Activated CD4-positive, alpha-beta T cell treated with anti-CD3 and anti-CD28 coated beads, Interleukin-2, amount 50 U/mL, for 1 hour (primary cell): Measurements from ENCODE around the gene MLLT10.
A peak's percentile ranks its signal among the peaks of the same experiment; 100 is the strongest.
"Not testable (repeated sequence)": the region's sequence is repeated elsewhere in the genome, so short reads cannot be mapped to it uniquely, and the experiment has no call there.

ENCODE experiments used
- DNase-seq: peaks from one replicate; pipeline ENCODE4 v3.0.0-alpha.2; 2020

Gene MLLT10

GRCh38 chr10:21529032-21529910 is 4.8 kb upstream of the MLLT10 start:
- no peak for DNase-seq

DNA sequence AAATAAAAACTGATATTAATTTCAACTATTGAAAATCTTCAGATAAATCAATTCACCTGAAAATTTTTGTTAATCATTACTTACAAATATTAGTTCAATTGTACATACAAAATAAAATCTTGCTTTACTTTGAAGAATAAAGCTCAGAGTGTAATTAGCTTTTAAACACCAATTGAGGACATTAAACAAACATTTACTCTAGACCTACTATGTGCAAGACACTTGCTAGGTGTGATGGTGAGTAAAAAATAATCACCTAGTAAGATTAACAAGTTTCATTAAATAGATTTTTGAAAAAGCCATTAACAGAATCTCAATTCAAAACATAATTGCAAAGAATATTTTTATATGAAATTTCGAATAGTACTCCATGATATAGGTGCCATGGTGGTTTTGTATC is 3.9 kb upstream of the MLLT10 start:
- no peak for DNase-seq

DNA sequence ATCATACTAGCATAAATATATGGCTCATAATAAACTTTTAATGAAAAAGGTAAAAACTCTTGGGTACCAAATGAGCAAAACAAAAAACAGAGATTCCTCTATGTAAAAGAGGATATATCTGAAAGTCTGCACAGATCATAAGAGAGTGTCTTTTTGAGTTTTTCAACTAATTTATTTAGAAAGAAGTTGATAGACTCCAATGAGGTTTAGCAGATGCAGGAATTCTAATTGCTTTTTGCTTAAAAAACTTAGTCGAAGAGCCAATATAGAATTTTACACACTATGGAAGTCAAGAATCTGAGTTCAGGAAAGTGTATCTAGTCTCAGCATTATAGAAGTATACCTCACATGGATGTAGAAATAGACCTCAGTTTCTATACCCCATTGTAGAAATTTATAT is 3.4 kb upstream of the MLLT10 start:
- no peak for DNase-seq

GRCh38 chr10:21531164-21531563 is 2.9 kb upstream of the MLLT10 start:
- no peak for DNase-seq

- no peak for DNase-seq
Observed at GRCh38 chr10:21532694-21533466, 1.2 kb upstream of the MLLT10 start.

- no peak for DNase-seq
Observed at GRCh38 chr10:21534280-21534586, 201 bp downstream of the MLLT10 start.

DNA sequence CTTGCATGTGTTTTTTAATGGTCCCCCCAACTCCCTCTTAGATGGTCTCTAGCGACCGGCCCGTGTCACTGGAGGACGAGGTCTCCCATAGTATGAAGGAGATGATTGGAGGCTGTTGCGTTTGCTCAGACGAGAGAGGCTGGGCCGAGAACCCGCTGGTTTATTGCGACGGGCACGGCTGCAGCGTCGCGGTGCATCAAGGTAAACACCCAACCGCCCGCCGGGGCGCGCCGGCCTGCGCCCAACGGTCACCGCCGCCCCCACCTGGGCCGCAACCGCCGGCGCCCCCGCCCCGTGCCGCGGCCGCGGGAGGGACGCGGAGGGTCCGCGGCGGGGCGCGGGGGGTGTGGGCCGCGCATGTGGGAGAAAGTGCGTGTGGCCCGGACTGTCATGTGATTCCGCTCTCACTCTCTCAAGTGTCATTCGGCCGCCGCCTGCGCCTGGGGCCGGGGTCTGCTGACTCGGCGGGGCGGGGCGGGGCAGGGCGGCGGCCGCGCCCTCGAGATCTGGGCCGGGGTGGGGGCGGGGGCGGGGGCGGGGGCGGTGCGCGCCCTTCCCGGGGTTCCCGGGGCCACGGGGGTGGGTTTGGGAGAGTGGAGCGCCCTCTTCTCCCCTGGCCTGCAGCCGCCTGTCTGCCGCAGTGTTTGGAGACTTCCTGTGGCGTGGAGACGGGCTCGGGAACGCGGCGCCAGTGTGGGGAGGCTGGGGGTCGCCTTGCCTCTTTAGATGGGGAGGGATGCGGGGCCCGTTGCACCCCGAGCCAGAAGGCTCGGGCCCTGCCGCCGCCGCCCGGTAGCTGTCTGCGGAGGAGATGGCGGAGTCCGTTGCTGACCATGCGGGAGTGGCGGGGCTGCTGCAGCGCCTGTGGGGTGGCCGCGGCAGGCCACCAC is 817 bp downstream of the MLLT10 start:
- peak; percentile 52 for DNase-seq

DNA sequence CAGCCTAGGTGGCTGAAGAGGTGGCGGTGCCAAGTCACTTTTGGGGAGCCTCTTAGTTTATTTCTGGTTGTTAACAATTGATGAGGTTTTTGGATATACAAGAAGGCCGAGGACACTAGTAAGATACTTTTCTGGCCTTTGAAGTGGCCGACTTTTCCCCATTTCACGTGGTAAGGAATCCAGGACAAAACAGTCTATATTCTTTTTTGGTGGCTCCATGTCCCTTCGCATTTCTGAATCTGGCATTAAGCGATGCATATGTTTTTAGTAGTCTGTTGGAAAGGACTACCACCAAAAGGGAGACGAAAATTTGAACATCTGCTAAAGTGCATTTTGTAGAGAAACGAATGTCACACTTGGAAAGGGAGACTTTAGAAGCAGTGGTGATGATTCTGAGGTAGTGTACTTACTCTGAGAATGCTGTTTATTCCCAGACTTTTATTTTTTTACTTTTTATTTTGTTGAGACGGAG is 1.5 kb downstream of the MLLT10 start:
- DNase-seq: no peak

DNA sequence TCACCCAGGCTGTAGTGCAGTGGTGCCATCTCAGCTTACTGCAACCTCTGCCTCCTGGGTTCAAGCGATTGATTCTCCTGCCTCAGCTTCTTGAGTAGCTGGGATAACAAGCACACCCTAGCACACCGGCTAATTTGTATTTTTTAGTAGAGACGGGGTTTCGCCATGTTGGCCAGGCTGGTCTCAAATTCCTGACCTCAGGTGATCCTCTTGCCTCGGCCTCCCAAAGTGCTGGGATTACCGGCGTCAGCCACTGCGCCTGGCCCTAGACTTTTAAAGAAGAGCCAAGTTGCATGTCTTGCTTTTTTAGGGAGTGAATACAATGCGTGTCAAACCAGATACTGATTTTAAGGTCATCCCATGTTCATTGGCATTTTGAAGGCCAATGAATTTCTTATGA is 1.9 kb downstream of the MLLT10 start:
- DNase-seq: not testable (repeated sequence)

GRCh38 chr10:21536874-21537273 is 2.8 kb downstream of the MLLT10 start:
- DNase-seq: no peak

DNA sequence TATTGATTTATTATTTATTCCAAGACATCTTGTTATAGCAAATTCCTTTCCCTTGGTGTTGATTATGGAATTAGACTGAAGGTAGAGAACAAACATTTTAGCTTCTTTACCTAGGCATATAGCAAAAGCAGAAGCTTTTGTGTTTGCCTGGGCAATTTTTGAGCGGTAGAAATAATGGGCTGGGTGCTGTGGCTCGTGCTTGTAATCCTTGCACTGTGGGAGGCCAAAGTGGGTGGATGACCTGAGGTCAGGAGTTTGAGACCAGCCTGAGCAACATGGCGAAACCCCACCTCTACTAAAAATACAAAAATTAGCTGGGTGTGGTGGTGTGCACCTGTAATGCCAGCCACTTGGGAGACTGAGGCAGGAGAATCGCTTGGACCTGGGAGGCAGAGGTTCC is 6.7 kb downstream of the MLLT10 start:
- DNase-seq: not testable (repeated sequence)

DNA sequence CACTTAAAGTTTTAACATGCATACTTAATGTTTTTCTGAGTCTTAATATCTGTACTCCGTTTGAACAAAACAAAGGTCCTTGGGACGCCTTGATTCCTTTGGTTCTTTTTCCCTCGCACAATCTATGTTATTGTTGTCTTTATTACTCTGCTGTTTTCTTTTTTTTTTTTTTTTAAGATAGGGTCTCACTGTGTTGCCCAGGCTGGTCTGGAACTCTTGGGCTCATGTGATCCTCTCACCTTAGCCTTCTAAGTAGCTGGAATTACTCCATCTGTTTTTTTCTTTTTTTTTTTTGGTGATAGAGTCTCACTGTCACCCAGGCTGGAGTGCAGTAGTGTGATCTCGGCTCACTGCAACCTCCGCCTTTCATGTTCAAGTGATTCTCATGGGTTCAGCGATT is 13.2 kb downstream of the MLLT10 start:
- no peak for DNase-seq

DNA sequence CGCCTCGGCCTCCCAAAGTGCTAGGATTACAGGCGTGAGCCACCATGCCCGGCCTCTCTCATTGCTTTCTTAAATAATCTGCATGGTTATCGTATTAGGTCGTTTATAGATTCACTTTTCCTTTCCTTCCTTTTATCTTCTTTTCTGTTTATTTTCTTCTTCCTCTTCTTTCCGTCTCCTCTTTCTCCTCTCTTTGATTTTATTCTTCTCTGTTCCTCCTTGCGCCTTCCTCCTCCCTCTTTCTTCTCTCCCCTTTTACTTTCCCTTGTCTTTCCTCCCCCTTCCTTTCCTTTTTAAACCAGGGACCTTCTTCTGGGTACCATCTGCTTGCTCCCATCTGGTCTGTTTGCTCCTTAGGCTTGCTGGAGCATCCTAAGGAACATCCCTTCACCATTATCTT is 18.6 kb downstream of the MLLT10 start:
- no peak for DNase-seq

DNA sequence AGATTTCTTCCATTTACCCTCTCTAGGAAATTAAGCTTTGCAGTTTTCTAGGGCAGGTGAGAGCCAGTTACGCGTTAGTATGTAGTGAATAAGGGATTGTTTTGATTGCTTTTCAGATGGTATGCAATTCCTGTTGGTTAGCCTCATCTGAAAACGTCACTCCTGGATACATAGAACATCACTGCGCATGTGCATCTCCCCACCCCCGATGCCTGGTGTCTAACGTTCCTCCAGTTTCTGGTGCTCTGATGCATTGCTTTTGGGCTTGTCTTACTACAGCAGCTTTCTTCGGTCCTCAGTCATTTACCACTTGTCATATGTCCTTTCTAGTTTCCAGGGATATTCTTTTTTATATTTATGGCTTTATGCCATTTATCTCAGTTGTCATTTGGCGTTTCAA is 22.5 kb downstream of the MLLT10 start:
- DNase-seq: no peak

DNA sequence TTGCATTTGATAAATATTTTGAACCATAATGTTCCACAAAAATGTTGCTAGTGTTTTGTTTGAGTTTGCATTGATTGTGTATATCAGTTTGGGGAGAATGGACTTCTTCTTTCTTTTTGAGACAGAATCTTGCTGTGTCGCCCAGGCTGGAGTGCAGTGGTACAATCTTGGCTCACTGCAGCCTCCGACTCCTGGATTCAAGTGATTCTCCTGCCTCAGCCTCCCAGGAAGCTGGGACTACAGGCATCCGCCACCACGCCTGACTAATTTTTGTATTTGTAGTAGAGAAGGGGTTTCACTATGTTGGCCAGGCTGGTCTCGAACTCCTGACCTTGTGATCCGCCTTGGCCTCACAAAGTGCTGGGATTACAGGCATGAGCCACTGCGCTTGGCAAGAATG is 25.0 kb downstream of the MLLT10 start:
- not testable (repeated sequence) for DNase-seq

- DNase-seq: no peak
Observed at GRCh38 chr10:21570761-21571521, 36.9 kb downstream of the MLLT10 start.

- no peak for DNase-seq
Observed at GRCh38 chr10:21572578-21572977, 38.5 kb downstream of the MLLT10 start.

DNA sequence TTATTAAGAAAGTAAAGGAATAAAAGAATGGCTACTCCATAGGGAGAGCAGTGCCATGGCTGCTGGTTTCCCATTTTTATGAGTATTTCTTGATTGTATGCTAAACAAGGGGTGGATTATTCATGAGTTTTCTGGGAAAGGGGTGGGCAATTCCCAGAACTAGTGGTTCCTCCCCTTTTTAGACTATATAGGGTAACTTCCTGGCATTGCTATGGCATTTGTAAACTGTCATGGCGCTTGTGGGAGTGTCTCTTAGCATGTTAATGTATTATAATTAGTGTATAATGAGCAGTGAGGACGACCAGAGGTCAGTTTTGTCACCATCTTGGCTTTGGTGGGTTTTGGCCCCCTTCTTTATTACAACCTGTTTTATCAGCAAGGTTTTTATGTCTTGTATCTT is 40.5 kb downstream of the MLLT10 start:
- not testable (repeated sequence) for DNase-seq

- no peak for DNase-seq
Observed at GRCh38 chr10:21579291-21579690, 45.3 kb downstream of the MLLT10 start.

DNA sequence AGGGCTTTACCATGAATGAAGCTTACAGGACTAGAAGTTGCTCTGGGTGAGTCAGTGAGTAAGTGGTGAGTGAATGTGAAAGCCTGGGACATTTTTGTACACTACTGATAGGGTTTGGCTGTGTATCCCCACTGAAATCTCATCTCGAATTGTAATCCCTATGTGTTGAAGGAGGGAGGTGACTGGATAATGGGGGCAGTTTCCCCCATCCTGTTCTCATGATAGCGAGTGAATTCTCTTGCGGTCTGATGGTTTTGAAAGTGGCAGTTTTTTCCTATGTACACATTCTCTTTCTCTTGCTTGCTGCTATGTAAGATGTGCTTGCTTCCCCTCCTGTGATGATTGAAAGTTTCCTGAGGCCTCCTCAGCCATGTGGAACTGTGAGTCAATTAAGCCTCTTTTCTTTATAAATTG is 47.4 kb downstream of the MLLT10 start:
- DNase-seq: not testable (repeated sequence)

DNA sequence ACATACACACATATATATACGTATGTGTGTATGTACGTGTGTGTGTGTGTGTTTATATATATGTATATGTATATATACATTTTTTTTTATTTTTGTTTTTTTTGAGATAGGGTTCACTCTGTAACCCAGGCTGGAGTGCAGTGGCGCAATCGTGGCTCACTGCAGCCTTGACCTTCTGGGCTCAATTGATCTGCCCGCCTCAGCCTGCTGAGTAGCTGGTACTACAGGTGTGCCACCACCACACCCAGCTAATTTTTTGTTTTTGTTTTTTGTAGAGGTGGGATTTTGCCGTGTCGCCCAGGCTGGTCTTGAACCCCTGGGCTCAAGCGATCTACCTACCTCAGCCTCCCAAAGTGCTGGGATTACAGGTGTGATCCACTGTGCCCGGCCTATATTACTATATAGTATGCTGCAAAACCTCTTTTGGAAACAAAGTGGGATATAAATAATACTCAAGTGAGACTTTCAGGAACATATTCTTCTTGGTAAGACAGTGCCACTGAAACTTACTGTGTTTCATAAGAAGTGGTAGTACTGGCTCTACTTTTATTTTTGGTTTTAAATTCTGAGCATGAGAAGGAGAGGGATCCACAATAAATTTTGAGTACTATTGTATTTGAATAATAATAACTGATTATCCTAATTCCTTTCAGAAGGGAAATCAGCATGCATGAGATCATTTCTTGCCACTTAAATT is 51.0 kb downstream of the MLLT10 start:
- DNase-seq: no peak

- DNase-seq: no peak
Observed at GRCh38 chr10:21587391-21587790, 53.4 kb downstream of the MLLT10 start.
